Inferior parietal cortex (tissue), 1 donor: ENCODE data around the gene SYT3.
"Not testable (repeated sequence)": the region's sequence is repeated elsewhere in the genome, so short reads cannot be mapped to it uniquely, and the experiment has no call there.

Source experiments
- DNase-seq: peaks from one replicate; pipeline ENCODE4 v3.0.0-alpha.2; 2016; ENCODE audit errors: extremely low spot score

The SYT3 gene

GRCh38 chr19:50602935-50603334 is 36.7 kb downstream of the SYT3 start:
- no peak for DNase-seq

DNA sequence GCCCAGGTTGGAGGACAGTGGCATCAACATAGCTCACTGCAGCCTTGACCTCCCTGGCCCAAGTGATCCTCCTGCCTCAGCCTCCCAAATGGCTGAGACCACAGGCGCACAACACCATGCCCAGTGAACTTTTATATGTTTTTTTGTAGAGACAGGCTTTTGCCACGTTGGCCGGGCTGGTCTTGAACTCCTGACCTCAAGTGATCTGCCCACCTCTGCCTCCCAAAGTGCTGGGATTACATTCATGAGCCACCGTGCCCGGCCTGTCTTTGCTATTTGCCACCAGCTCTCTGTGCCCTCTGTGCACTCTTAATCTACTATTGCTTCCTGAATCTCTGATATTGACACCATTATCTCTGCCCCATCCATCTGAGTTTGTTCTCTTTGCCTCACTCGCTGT is 37.2 kb downstream of the SYT3 start:
- DNase-seq = no peak

GRCh38 chr19:50602089-50602422 is 37.6 kb downstream of the SYT3 start:
- DNase-seq = no peak

DNA sequence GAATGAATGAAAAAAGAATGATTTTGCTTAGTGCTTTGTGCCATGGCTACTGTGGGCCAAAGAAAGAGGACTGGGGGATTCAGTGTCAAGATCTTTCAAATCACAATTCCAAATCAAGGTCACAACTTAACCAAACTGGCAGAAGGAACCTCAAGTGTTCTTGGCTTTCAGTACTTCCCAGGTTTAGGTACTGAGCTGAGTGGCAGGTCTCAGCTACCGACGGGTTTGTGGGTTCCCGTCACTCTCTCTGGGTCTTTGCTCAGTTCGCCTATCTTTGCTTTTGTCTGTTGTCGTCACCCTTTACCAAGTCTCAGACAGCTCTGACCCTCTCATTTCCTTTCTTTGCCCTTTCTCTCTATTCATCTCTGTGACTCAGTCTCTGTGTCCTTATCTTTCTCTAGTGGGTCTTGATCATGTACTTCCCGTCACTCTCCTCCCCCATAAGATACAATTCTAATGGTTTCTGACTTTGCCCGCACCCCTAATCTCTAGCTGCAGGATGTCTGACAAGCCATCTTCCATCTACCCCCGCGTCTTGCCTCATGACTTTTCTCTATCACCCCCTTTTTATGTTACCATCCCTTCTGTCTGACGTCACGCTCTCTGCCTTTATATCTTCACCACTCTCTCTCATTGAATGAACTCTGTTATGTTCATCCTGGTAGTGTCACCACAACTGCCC is 38.1 kb downstream of the SYT3 start:
- DNase-seq = no peak

GRCh38 chr19:50599427-50599826 is 40.3 kb downstream of the SYT3 start:
- DNase-seq = no peak

DNA sequence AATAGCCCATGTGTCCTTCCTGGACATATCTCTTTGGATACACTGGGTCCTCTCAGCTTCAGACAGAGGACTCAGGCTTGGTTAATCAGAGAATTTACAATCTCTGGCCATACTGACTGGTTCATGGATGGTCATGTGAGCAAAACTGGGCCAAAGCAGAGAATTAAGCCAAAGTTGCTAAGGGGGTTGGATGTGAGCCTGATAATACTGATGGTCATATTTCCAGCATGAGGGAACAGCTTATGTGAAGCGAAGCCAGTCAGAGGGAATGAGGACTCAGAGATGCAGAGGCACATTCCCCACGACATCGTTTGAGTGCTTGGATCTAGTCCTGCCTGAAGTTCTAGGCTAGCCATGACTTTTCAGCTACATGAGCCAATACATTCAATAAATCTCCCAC is 49.5 kb downstream of the SYT3 start:
- DNase-seq = no peak

DNA sequence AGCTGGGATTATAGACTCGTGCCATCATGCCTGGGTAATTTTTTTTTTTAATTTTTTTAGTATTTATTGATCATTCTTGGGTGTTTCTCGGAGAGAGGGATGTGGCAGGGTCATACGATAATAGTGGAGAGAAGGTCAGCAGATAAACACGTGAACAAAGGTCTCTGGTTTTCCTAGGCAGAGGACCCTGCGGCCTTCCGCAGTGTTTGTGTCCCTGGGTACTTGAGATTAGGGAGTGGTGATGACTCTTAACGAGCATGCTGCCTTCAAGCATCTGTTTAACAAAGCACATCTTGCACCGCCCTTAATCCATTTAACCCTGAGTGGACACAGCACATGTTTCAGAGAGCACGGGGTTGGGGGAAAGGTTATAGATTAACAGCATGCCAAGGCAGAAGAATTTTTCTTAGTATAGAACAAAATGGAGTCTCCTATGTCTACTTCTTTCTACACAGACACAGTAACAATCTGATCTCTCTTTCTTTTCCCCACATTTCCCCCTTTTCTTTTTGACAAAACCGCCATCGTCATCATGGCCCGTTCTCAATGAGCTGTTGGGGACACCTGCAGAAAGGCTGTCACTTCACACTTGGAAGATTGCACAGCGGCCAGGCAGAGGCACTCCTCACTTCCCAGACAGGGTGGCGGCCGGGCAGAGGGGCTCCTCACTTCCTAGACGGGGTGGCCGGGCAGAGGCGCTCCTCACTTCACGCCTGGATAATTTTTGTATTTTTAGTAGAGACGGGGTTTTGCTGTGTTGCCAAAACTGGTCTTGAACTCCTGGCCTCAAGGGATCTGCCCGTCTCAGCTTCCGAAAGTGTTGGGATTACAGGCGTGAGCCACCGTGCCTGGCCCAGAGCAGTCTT is 57.7 kb downstream of the SYT3 start:
- DNase-seq = not testable (repeated sequence)

DNA sequence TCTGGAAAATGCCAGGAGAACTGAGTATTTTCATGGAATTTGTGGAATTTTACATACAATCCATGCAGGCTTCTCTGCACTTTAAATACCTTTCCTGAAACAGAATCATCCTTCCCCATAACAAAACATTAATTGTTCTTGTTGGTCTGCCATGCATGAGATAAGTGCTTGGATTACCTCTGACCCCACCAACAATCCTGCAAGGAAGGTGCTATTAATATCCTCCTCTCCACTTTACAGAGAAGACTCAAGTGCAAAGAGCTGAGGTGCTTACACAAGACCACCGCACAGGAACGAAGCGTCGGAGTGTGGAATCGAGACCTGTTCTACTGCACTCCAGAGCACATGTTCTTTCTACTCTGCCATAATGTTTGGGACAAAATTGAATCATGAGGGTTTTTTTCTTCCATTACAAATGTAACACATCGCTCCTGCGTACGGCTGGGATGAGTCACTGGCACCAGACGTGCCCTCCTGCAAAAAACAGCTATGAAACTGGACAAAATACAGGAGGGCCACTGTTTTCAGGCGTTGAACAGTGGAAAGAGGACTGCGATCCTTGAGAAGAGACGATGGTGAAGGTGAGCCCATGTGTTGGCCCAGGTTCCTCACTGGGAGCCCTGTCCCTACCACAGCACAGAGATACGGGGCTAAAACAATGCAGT is 58.6 kb downstream of the SYT3 start:
- DNase-seq = no peak

DNA sequence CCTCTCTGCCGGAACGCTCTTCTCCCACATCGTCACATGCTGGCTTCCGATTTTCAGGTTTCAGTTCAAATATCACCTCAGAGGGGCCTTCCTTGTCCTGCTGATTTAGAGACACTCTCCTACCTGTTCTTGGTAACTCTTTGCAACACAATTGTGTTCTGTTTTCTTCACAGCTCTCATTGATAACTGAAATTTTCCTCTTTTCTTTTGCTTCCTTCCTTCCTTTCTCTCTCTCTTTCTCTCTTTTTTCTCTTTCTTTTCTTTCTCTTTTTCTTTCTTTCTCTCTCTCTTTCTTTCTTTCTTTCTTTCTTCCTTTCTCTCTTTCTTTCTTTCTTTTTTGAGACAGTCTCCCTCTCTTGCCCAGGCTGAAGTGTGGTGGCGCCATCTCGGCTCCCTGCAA is 59.4 kb downstream of the SYT3 start:
- DNase-seq = no peak

GRCh38 chr19:50576769-50577168 is 62.9 kb downstream of the SYT3 start:
- DNase-seq = not testable (repeated sequence)

GRCh38 chr19:50573741-50574461 is 65.8 kb downstream of the SYT3 start:
- DNase-seq = no peak
